ENCODE data around the gene PTGIR. TPM values are rescaled to one million over a fixed set of nuclear protein-coding genes. Genes with fewer than 3 reads are reported as not detected.

Gene PTGIR
- 214 and 218 TPM in 2 replicates for total RNA-seq

- Mint-ChIP-seq H3K4me3 (ENCODE audit: low read depth) (peak within 1 kb of the TSS; percentile 97), H3K27me3 (ENCODE audit: low read depth) (no peaks in the 10 kb centered on the region), H3K9me3 (no peaks in the 10 kb centered on the region), H3K27ac (peak within 1 kb of the TSS; percentile 98), H3K36me3 (ENCODE audit: low read depth) (peaks cover 43% of the 10 kb centered on the region), H3K4me1 (ENCODE audit: low read depth) (peaks cover 40% of the 10 kb centered on the region)
- DNase-seq (ENCODE audit: low spot score): no peak
- intact Hi-C loops (cut with micrococcal nuclease): no loop called here
Observed at GRCh38 chr19:46624958-46625661, at the start of gene PTGIR. Gene PTGIR, minus strand, starts transcription at chr19:46625089. Its CDS starts 864 bp downstream, at chr19:46624225.

- intact Hi-C loops (cut with micrococcal nuclease): no loop called here
- no peaks in the 10 kb centered on the region for H3K4me1 Mint-ChIP-seq (ENCODE audit: low read depth)
- no peaks in the 10 kb centered on the region for H3K9me3 Mint-ChIP-seq
- H3K4me3 Mint-ChIP-seq (ENCODE audit: low read depth): no peak overlapping the region
- DNase-seq (ENCODE audit: low spot score): no peak
- no peaks in the 10 kb centered on the region for H3K27me3 Mint-ChIP-seq (ENCODE audit: low read depth)
- peaks cover 42% of the 10 kb centered on the region for H3K36me3 Mint-ChIP-seq (ENCODE audit: low read depth)
- H3K27ac Mint-ChIP-seq: no peak overlapping the region
Observed at GRCh38 chr19:46670813-46671212, 45.9 kb upstream of the PTGIR start.

GRCh38 chr19:46668662-46669061 is 43.8 kb upstream of the PTGIR start:
- H3K4me1 Mint-ChIP-seq (ENCODE audit: low read depth): no peaks in the 10 kb centered on the region
- H3K27me3 Mint-ChIP-seq (ENCODE audit: low read depth): peaks cover 2% of the 10 kb centered on the region
- intact Hi-C loops (cut with micrococcal nuclease): no loop called here
- DNase-seq (ENCODE audit: low spot score): no peak
- H3K4me3 Mint-ChIP-seq (ENCODE audit: low read depth): no peak overlapping the region
- no peak overlapping the region for H3K27ac Mint-ChIP-seq
- no peaks in the 10 kb centered on the region for H3K9me3 Mint-ChIP-seq
- H3K36me3 Mint-ChIP-seq (ENCODE audit: low read depth): peaks cover 21% of the 10 kb centered on the region

- no peak overlapping the region for H3K27ac Mint-ChIP-seq
- no peaks in the 10 kb centered on the region for H3K9me3 Mint-ChIP-seq
- intact Hi-C loops (cut with micrococcal nuclease): no loop called here
- peaks cover under 1% of the 10 kb centered on the region for H3K36me3 Mint-ChIP-seq (ENCODE audit: low read depth)
- peaks cover 12% of the 10 kb centered on the region for H3K4me1 Mint-ChIP-seq (ENCODE audit: low read depth)
- DNase-seq (ENCODE audit: low spot score): no peak
- no peak overlapping the region for H3K4me3 Mint-ChIP-seq (ENCODE audit: low read depth)
- peaks cover 11% of the 10 kb centered on the region for H3K27me3 Mint-ChIP-seq (ENCODE audit: low read depth)
Observed at GRCh38 chr19:46665072-46665471, 40.2 kb upstream of the PTGIR start.

- intact Hi-C loops (cut with micrococcal nuclease): loop anchor here (1.0 kb wide), 3 partner anchors 28 to 133 kb away; no protein-coding TSS in a partner anchor
- Mint-ChIP-seq H3K4me1 (ENCODE audit: low read depth) (peaks cover 16% of the 10 kb centered on the region), H3K4me3 (ENCODE audit: low read depth) (peak overlapping the region; percentile 81), H3K27me3 (ENCODE audit: low read depth) (peaks cover 23% of the 10 kb centered on the region), H3K27ac (peak overlapping the region; percentile 80), H3K36me3 (ENCODE audit: low read depth) (no peaks in the 10 kb centered on the region), H3K9me3 (no peaks in the 10 kb centered on the region)
- peak; percentile 67 for DNase-seq (ENCODE audit: low spot score)
Observed at GRCh38 chr19:46661735-46662592, 37.1 kb upstream of the PTGIR start.

GRCh38 chr19:46661020-46661731 is 36.3 kb upstream of the PTGIR start, which contains the start of gene DACT3:
Gene DACT3, minus strand, starts transcription at chr19:46661182. Its CDS starts 118 bp downstream, at chr19:46661064.
- H3K4me3 Mint-ChIP-seq (ENCODE audit: low read depth): peak within 1 kb of the TSS; percentile 81
- intact Hi-C loops (cut with micrococcal nuclease): loop anchor here (1.0 kb wide), 1 partner anchor 27 kb away; no protein-coding TSS in a partner anchor
- H3K4me1 Mint-ChIP-seq (ENCODE audit: low read depth): peaks cover 19% of the 10 kb centered on the region
- H3K36me3 Mint-ChIP-seq (ENCODE audit: low read depth): no peaks in the 10 kb centered on the region
- H3K9me3 Mint-ChIP-seq: no peaks in the 10 kb centered on the region
- peak within 1 kb of the TSS; percentile 80 for H3K27ac Mint-ChIP-seq
- DNase-seq (ENCODE audit: low spot score): peak; percentile 100
- H3K27me3 Mint-ChIP-seq (ENCODE audit: low read depth): peaks cover 26% of the 10 kb centered on the region

GRCh38 chr19:46660551-46661019 is 35.7 kb upstream of the PTGIR start:
- DNase-seq (ENCODE audit: low spot score): no peak

GRCh38 chr19:46660008-46660517 is 35.2 kb upstream of the PTGIR start:
- DNase-seq (ENCODE audit: low spot score): no peak
- Mint-ChIP-seq H3K9me3 (no peaks in the 10 kb centered on the region), H3K4me1 (ENCODE audit: low read depth) (peaks cover 19% of the 10 kb centered on the region), H3K36me3 (ENCODE audit: low read depth) (no peaks in the 10 kb centered on the region), H3K4me3 (ENCODE audit: low read depth) (peak overlapping the region; percentile 79), H3K27ac (peak overlapping the region; percentile 28), H3K27me3 (ENCODE audit: low read depth) (peaks cover 28% of the 10 kb centered on the region)
- intact Hi-C loops (cut with micrococcal nuclease): no loop called here

More at GRCh38 chr19:46660551-46661019, 35.7 kb upstream of the PTGIR start:
- no peaks in the 10 kb centered on the region for H3K9me3 Mint-ChIP-seq
- no peak overlapping the region for H3K27ac Mint-ChIP-seq
- peaks cover 19% of the 10 kb centered on the region for H3K4me1 Mint-ChIP-seq (ENCODE audit: low read depth)
- H3K27me3 Mint-ChIP-seq (ENCODE audit: low read depth): peaks cover 26% of the 10 kb centered on the region
- H3K36me3 Mint-ChIP-seq (ENCODE audit: low read depth): no peaks in the 10 kb centered on the region
- peak overlapping the region; percentile 81 for H3K4me3 Mint-ChIP-seq (ENCODE audit: low read depth)
- intact Hi-C loops (cut with micrococcal nuclease): loop anchor here (1.0 kb wide), 1 partner anchor 26 kb away; no protein-coding TSS in a partner anchor

GRCh38 chr19:46659151-46660007 is 34.5 kb upstream of the PTGIR start:
- Mint-ChIP-seq H3K4me1 (ENCODE audit: low read depth) (peaks cover 19% of the 10 kb centered on the region), H3K4me3 (ENCODE audit: low read depth) (peak overlapping the region; percentile 79), H3K9me3 (no peaks in the 10 kb centered on the region), H3K27ac (peak overlapping the region; percentile 28), H3K27me3 (ENCODE audit: low read depth) (peaks cover 30% of the 10 kb centered on the region), H3K36me3 (ENCODE audit: low read depth) (no peaks in the 10 kb centered on the region)
- no peak for DNase-seq (ENCODE audit: low spot score)
- intact Hi-C loops (cut with micrococcal nuclease): no loop called here

- Mint-ChIP-seq H3K36me3 (ENCODE audit: low read depth) (no peaks in the 10 kb centered on the region), H3K4me3 (ENCODE audit: low read depth) (no peak overlapping the region), H3K27ac (no peak overlapping the region), H3K9me3 (no peaks in the 10 kb centered on the region), H3K27me3 (ENCODE audit: low read depth) (peaks cover 23% of the 10 kb centered on the region), H3K4me1 (ENCODE audit: low read depth) (peaks cover 10% of the 10 kb centered on the region)
- no peak for DNase-seq (ENCODE audit: low spot score)
- intact Hi-C loops (cut with micrococcal nuclease): no loop called here
Observed at GRCh38 chr19:46656541-46656940, 31.7 kb upstream of the PTGIR start.

GRCh38 chr19:46654621-46655152 is 29.8 kb upstream of the PTGIR start:
- Mint-ChIP-seq H3K4me1 (ENCODE audit: low read depth) (peaks cover 4% of the 10 kb centered on the region), H3K27ac (no peak overlapping the region), H3K9me3 (no peaks in the 10 kb centered on the region), H3K4me3 (ENCODE audit: low read depth) (no peak overlapping the region), H3K36me3 (ENCODE audit: low read depth) (no peaks in the 10 kb centered on the region), H3K27me3 (ENCODE audit: low read depth) (peaks cover 33% of the 10 kb centered on the region)
- intact Hi-C loops (cut with micrococcal nuclease): no loop called here
- no peak for DNase-seq (ENCODE audit: low spot score)

All from activated T-helper 2 cell treated with anti-CD3 and anti-CD28 coated beads, Interferon-gamma antibody, Interleukin-2, Interleukin-4, amounts not matched to agents 10 μg/mL and 5 μg/mL and 100 μg/mL, durations not matched to agents 14 hours and 24 hours and 36 hours (primary cell).